Measurements from ENCODE around the gene SIVA1. TPM values are rescaled to one million over a fixed set of nuclear protein-coding genes. Genes with fewer than 3 reads are reported as not detected.

Gene SIVA1
- polyA plus RNA-seq, 1 donor from 2014 or later: 195 TPM

DNA sequence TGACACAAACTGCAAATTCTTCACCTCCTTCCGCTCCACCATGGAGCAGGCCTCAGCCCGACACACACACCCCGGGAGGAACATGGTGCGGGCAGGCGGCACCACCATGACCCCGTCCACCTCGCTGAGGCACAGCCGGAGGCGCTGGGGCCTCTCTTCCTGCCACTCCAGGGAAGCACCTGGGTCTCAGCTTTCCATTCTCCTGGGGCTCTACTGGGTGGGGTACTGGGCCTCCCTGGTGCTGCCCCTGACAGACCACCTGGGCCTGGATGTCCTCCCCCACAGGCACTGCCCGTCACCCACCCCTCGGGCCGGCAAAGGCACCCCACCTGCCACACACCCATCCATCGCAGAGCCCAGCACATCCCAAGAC, 32.7 kb downstream of the SIVA1 start:
- peaks cover 0 to 3% (median 0%) of the 10 kb centered on the region in 3 donors for H3K4me1 Mint-ChIP-seq
- no peaks in the 10 kb centered on the region for H3K27me3 Mint-ChIP-seq
- no peak overlapping the region for H3K4me3 Mint-ChIP-seq
- H3K36me3 Mint-ChIP-seq: no peaks in the 10 kb centered on the region
- H3K27ac Mint-ChIP-seq: no peak overlapping the region
- H3K9me3 Mint-ChIP-seq: no peaks in the 10 kb centered on the region

- Mint-ChIP-seq H3K36me3 (no peaks in the 10 kb centered on the region), H3K9me3 (no peaks in the 10 kb centered on the region), H3K4me3 (no peak overlapping the region), H3K4me1 (peaks cover 0 to 2% (median 0%) of the 10 kb centered on the region in 3 donors), H3K27me3 (no peaks in the 10 kb centered on the region), H3K27ac (no peak overlapping the region)
Measured at GRCh38 chr14:104786091-104786586, 33.2 kb downstream of the SIVA1 start.

- Mint-ChIP-seq H3K27ac (no peak overlapping the region), H3K36me3 (no peaks in the 10 kb centered on the region), H3K4me3 (no peak overlapping the region), H3K4me1 (peaks cover 0 to 2% (median 0%) of the 10 kb centered on the region in 3 donors), H3K9me3 (no peaks in the 10 kb centered on the region), H3K27me3 (no peaks in the 10 kb centered on the region)
Measured at GRCh38 chr14:104786726-104787675, 34.1 kb downstream of the SIVA1 start.

- Mint-ChIP-seq H3K9me3 (no peaks in the 10 kb centered on the region), H3K4me3 (no peak overlapping the region), H3K27me3 (no peaks in the 10 kb centered on the region), H3K4me1 (peaks cover 0 to 2% (median 0%) of the 10 kb centered on the region in 3 donors), H3K36me3 (no peaks in the 10 kb centered on the region), H3K27ac (no peak overlapping the region)
Measured at GRCh38 chr14:104787736-104788135, 34.8 kb downstream of the SIVA1 start.

- H3K4me3 Mint-ChIP-seq: no peak overlapping the region
- H3K9me3 Mint-ChIP-seq: no peaks in the 10 kb centered on the region
Measured at GRCh38 chr14:104788161-104788818, 35.3 kb downstream of the SIVA1 start.

GRCh38 chr14:104788873-104789663, 36.1 kb downstream of the SIVA1 start:
- Mint-ChIP-seq H3K4me1 (peaks cover 2 to 7% (median 5%) of the 10 kb centered on the region in 3 donors), H3K4me3 (no peak overlapping the region)

More at GRCh38 chr14:104788161-104788818, 35.3 kb downstream of the SIVA1 start:
- peaks cover 0 to 2% (median under 1%) of the 10 kb centered on the region in 3 donors for H3K4me1 Mint-ChIP-seq
- no peaks in the 10 kb centered on the region for H3K36me3 Mint-ChIP-seq
- H3K27ac Mint-ChIP-seq: no peak overlapping the region
- H3K27me3 Mint-ChIP-seq: no peaks in the 10 kb centered on the region

DNA sequence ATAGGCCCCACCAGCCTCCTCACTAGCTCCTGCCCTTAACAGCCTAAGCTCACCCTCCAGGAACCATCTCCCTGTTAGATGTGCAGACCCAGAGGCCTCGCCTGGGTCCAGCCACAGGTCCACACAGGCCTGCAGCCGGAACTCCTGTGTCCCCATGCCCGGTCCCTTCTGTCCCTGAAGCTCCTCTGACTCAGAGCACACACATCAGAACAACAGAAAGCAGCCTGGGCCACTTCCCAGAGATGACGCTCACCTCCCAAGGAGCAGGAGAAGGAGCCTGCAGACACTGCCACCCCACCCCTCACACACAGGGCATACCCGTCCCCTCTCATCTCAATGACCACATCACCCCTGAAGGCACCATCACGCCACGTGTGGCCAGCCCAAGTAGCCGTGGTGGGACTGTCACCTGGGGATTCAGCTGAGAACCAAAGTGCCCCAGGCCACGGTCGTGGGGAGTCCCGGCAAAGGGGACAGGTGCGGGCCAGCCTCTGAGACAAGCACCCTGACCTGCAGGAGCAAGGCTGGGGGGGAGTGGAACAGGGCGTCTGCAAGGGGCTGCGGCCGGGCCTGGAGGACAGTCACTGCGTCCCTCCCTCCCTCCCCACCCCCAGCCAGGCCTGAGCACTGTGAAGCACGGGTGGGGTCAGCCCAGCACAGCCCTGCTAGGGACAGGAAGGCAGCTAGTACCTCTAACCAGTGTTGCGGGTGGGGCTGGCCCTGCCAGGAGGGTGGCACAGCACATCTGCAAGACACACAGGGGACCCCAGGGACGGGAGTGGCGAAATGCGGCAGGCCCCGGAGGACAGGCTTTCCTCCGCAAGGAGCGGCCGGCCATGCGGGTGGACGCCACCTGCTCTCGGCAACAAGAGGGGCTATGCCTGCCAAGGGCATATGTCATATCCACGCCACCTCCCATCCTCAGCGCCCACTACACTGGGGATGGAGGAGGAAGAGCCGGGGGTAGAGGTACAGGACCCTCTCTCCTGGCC, 37.1 kb downstream of the SIVA1 start:
- no peak overlapping the region for H3K27ac Mint-ChIP-seq
- no peak overlapping the region for H3K4me3 Mint-ChIP-seq
- H3K9me3 Mint-ChIP-seq: no peaks in the 10 kb centered on the region
- peaks cover 7 to 11% (median 11%) of the 10 kb centered on the region in 3 donors for H3K4me1 Mint-ChIP-seq
- H3K27me3 Mint-ChIP-seq: no peaks in the 10 kb centered on the region
- H3K36me3 Mint-ChIP-seq: no peaks in the 10 kb centered on the region

More at GRCh38 chr14:104788873-104789663, 36.1 kb downstream of the SIVA1 start:
- H3K9me3 Mint-ChIP-seq: no peaks in the 10 kb centered on the region
- no peak overlapping the region for H3K27ac Mint-ChIP-seq
- H3K36me3 Mint-ChIP-seq: no peaks in the 10 kb centered on the region
- H3K27me3 Mint-ChIP-seq: no peaks in the 10 kb centered on the region

GRCh38 chr14:104791425-104791824, 38.5 kb downstream of the SIVA1 start:
- H3K4me1 Mint-ChIP-seq: peaks cover 11 to 15% (median 11%) of the 10 kb centered on the region in 3 donors
- no peaks in the 10 kb centered on the region for H3K36me3 Mint-ChIP-seq
- no peaks in the 10 kb centered on the region for H3K27me3 Mint-ChIP-seq
- peak overlapping the region in 1 of 3 donors; percentile 57 for H3K27ac Mint-ChIP-seq
- no peaks in the 10 kb centered on the region for H3K9me3 Mint-ChIP-seq
- H3K4me3 Mint-ChIP-seq: peak overlapping the region in 3 of 4 donors; percentile 44 to 55 (median 47)

- peaks cover 11 to 15% (median 14%) of the 10 kb centered on the region in 3 donors for H3K4me1 Mint-ChIP-seq
- no peak overlapping the region for H3K27ac Mint-ChIP-seq
- H3K9me3 Mint-ChIP-seq: no peaks in the 10 kb centered on the region
- no peaks in the 10 kb centered on the region for H3K27me3 Mint-ChIP-seq
- no peaks in the 10 kb centered on the region for H3K36me3 Mint-ChIP-seq
- H3K4me3 Mint-ChIP-seq: peak overlapping the region in 2 of 4 donors; percentile 5 to 26
Measured at GRCh38 chr14:104792101-104792884, 39.3 kb downstream of the SIVA1 start.

DNA sequence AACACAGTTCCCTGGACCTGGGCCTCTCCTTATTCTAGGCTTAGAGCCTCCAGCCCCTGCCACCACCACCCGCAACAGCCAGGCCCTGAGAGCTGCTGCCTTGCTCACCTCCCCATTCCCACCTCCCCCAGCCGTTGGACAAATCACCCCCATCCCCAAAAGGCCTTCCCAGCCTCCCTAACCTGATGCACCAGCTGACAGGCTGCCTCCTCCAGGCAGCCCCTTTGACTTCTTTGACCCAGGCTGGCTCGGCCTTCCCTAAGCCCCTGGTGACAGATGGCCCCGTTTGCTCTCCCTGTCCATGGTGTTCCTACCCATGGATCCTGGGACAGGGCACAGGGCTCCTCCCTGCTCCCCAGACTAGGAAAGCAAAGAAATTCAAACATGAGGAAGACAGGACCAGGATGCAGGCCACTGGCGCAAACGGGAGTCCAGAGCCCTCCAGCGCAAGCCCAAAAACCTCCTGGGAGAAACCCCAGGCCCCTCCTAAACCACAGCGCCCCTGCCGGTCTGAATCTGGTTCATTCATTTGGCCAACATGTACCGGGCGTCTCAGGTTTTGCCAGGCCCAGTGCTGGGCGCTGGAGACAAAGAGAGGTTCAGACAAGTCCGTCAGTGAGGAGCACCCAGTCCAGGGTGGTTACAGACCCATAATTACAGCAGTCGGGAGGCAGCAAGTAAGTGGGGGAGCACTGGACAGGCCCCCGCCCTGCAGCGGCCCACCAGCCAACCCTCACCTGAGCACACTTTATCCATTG, 40.2 kb downstream of the SIVA1 start:
- Mint-ChIP-seq H3K4me1 (peaks cover 11 to 17% (median 15%) of the 10 kb centered on the region in 3 donors), H3K4me3 (peak overlapping the region in 3 of 4 donors; percentile 58 to 88 (median 84)), H3K27me3 (no peaks in the 10 kb centered on the region), H3K27ac (peak overlapping the region; percentile 31 to 91 (median 85)), H3K36me3 (no peaks in the 10 kb centered on the region), H3K9me3 (no peaks in the 10 kb centered on the region)

DNA sequence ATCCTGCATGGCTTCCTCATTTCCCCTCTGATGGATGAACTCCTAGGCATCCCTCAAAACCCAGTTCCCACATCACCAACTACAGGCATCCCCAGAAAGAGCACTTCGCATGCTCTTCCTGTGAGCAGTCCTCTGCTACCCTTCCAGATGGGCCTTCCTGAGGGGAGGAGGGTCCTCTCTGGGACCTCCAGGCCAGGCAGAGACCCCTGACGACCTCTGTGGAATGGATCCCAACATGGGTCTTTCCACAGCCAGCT, 40.7 kb downstream of the SIVA1 start:
- peak overlapping the region; percentile 52 to 93 (median 86) for H3K4me3 Mint-ChIP-seq
- no peaks in the 10 kb centered on the region for H3K36me3 Mint-ChIP-seq
- H3K27me3 Mint-ChIP-seq: no peaks in the 10 kb centered on the region
- peak overlapping the region in 2 of 3 donors; percentile 85 to 91 for H3K27ac Mint-ChIP-seq
- no peaks in the 10 kb centered on the region for H3K9me3 Mint-ChIP-seq
- peaks cover 14 to 21% (median 15%) of the 10 kb centered on the region in 3 donors for H3K4me1 Mint-ChIP-seq

- H3K9me3 Mint-ChIP-seq: no peaks in the 10 kb centered on the region
- no peaks in the 10 kb centered on the region for H3K27me3 Mint-ChIP-seq
- peaks cover 19 to 21% (median 19%) of the 10 kb centered on the region in 3 donors for H3K4me1 Mint-ChIP-seq
- H3K27ac Mint-ChIP-seq: peak overlapping the region; percentile 85 to 91 (median 90)
- H3K4me3 Mint-ChIP-seq: peak overlapping the region; percentile 84 to 96 (median 90)
- H3K36me3 Mint-ChIP-seq: no peaks in the 10 kb centered on the region
Measured at GRCh38 chr14:104794099-104794498, 41.2 kb downstream of the SIVA1 start.

Data from IgD-negative memory B cell (primary cell).